H1 (cell line): ENCODE results near the gene C2CD2L. TPM values are rescaled to one million over a fixed set of nuclear protein-coding genes. Genes with fewer than 3 reads are reported as not detected.
A peak's percentile ranks its signal among the peaks of the same experiment; 100 is the strongest.

ENCODE experiments used
- CTCF ChIA-PET: fragments of 300-600 bp; sonication (Branson Sonifier 250); formaldehyde crosslinking; loops from one replicate; lab custom pipeline; 2021; ENCODE audit not compliant: partially characterized antibody; lab: Charles Lee
- POLR2A ChIA-PET: fragments of 300-600 bp; sonication (Branson Sonifier 250); formaldehyde crosslinking; loops from one replicate; lab custom pipeline; 2021; ENCODE audit warnings: inconsistent platforms; ENCODE audit not compliant: partially characterized antibody; lab: Charles Lee
- DNase-seq, 2 experiments: peaks; one replicate each; pipeline versions ENCODE4 v3.0.0 to v3.0.0-alpha.2; 2010 to 2022; ENCODE audit warnings: low spot score in 2 of 2, low read depth in 1 of 2, mixed read lengths in 1 of 2
- FAIRE-seq: peaks from 2 replicates; lab custom pipeline; 2011; peaks lifted over from hg19 to GRCh38; lab: Jason Lieb, UNC
- H2AFZ ChIP-seq: 2 replicates; pipeline ENCODE4 v1.8.1; 2012; ENCODE audit warnings: low read length, inconsistent platforms
- H2AK5ac ChIP-seq: 2 replicates; pipeline ENCODE4 v1.6.1; 2013; ENCODE audit warnings: low read depth, low read length
- H2BK120ac ChIP-seq: replicated peaks from 2 replicates; pipeline ENCODE3; 2013; ENCODE audit warnings: low read depth, low read length, inconsistent platforms
- H2BK12ac ChIP-seq: 2 replicates; pipeline ENCODE4 v1.6.1; 2013; ENCODE audit warnings: low read depth, low read length
- H2BK15ac ChIP-seq: 2 replicates; pipeline ENCODE4 v1.6.1; 2013; ENCODE audit warnings: low read length
- H2BK20ac ChIP-seq: 2 replicates; pipeline ENCODE4 v1.6.1; 2013; ENCODE audit warnings: low read length
- H2BK5ac ChIP-seq: 2 replicates; pipeline ENCODE4 v1.6.1; 2013; ENCODE audit warnings: low read depth, low read length
- H3K14ac ChIP-seq: 2 replicates; pipeline ENCODE4 v1.6.1; 2013; ENCODE audit warnings: inconsistent platforms; ENCODE audit not compliant: insufficient read length
- H3K18ac ChIP-seq: 2 replicates; pipeline ENCODE4 v1.6.1; 2013; ENCODE audit warnings: low read length; ENCODE audit errors: extremely low read depth
- H3K23ac ChIP-seq: 2 replicates; pipeline ENCODE4 v1.6.1; 2013; ENCODE audit warnings: inconsistent platforms; ENCODE audit not compliant: insufficient read length
- H3K23me2 ChIP-seq: 2 replicates; pipeline ENCODE4 v1.6.1; 2013; ENCODE audit warnings: low read depth, low read length
- H3K27ac ChIP-seq: 2 replicates; pipeline ENCODE4 v1.6.1; 2011; ENCODE audit warnings: low read depth, low read length, inconsistent platforms
- H3K27me3 ChIP-seq, 4 experiments: replicated peaks in 1 of 4; 1 replicate in 1 of 4; 2 replicates in 3 of 4; pipeline versions ENCODE4 v1.6.1 to v1.8.1; 2011 to 2013; ENCODE audit warnings: low read length in 3 of 4, mild to moderate bottlenecking in 3 of 4, inconsistent platforms in 2 of 4, mixed read lengths in 2 of 4, moderate library complexity in 1 of 4; ENCODE audit not compliant: control insufficient read depth in 3 of 4, insufficient read depth in 3 of 4; ENCODE audit errors: extremely low read depth in 1 of 4
- H3K36me3 ChIP-seq, 4 experiments: 2 replicates each; pipeline versions ENCODE4 v1.6.1 to v1.8.1; 2011 to 2013; ENCODE audit warnings: mild to moderate bottlenecking in 4 of 4, low read length in 3 of 4, moderate library complexity in 2 of 4, control low read depth in 1 of 4, inconsistent platforms in 1 of 4; ENCODE audit not compliant: insufficient read depth in 4 of 4, control insufficient read depth in 2 of 4
- H3K4ac ChIP-seq: replicated peaks from 2 replicates; pipeline ENCODE3; 2013; ENCODE audit warnings: low read length, low read depth, mixed read lengths, inconsistent platforms; ENCODE audit not compliant: insufficient read length
- H3K4me1 ChIP-seq, 4 experiments: replicated peaks in 1 of 4; 1 replicate in 1 of 4; 2 replicates in 3 of 4; pipeline versions ENCODE4 v1.6.1 to v1.8.1; 2011 to 2013; ENCODE audit warnings: low read length in 3 of 4, inconsistent platforms in 2 of 4, mixed read lengths in 1 of 4; ENCODE audit not compliant: insufficient read depth in 4 of 4, control insufficient read depth in 3 of 4
- H3K4me2 ChIP-seq, 2 experiments: 2 replicates each; pipeline versions ENCODE4 v1.6.1 to v1.8.1; 2011 to 2013; ENCODE audit warnings: low read depth in 2 of 2, low read length in 2 of 2, control low read depth in 1 of 2, inconsistent platforms in 1 of 2, mild to moderate bottlenecking in 1 of 2; ENCODE audit not compliant: insufficient read depth in 1 of 2
- H3K4me3 ChIP-seq, 4 experiments: fragments of 200-600, 300-600 bp in 1 of 4; sonication (generic), shearing (Covaris generic), sonication (Bioruptor Twin) in 1 of 4; 2 replicates each; pipeline versions ENCODE4 v1.5.1 to v1.8.1; 2011 to 2016; ENCODE audit warnings: low read length in 4 of 4, low read depth in 3 of 4, control low read depth in 2 of 4, inconsistent platforms in 2 of 4, mild to moderate bottlenecking in 2 of 4, mixed read lengths in 1 of 4, moderate library complexity in 1 of 4; ENCODE audit not compliant: insufficient read depth in 2 of 4; ENCODE audit errors: extremely low read depth in 1 of 4
- H3K56ac ChIP-seq: replicated peaks from 2 replicates; pipeline ENCODE3; 2013; ENCODE audit warnings: low read depth, mild to moderate bottlenecking, mixed read lengths, low read length, inconsistent platforms; ENCODE audit not compliant: insufficient read length
- H3K79me1 ChIP-seq: 2 replicates; pipeline ENCODE4 v1.6.1; 2013; ENCODE audit warnings: low read depth, low read length, control low read depth
- H3K79me2 ChIP-seq, 2 experiments: 2 replicates each; pipeline versions ENCODE4 v1.6.1 to v1.8.1; 2012 to 2013; ENCODE audit warnings: low read length in 2 of 2, mild to moderate bottlenecking in 2 of 2, inconsistent platforms in 1 of 2; ENCODE audit not compliant: insufficient read depth in 2 of 2, control insufficient read depth in 1 of 2
- H3K9ac ChIP-seq, 4 experiments: replicated peaks in 1 of 4; 1 replicate in 1 of 4; 2 replicates in 3 of 4; pipeline versions ENCODE4 v1.6.1 to v1.8.1; 2011 to 2013; ENCODE audit warnings: low read depth in 3 of 4, low read length in 3 of 4, control low read depth in 2 of 4, mild to moderate bottlenecking in 2 of 4, moderate library complexity in 2 of 4, inconsistent platforms in 1 of 4; ENCODE audit errors: extremely low read depth in 1 of 4
- H3K9me3 ChIP-seq, 2 experiments: 2 replicates each; pipeline versions ENCODE4 v1.6.1 to v1.8.1; 2012 to 2013; ENCODE audit warnings: mild to moderate bottlenecking in 2 of 2, moderate library complexity in 2 of 2, control low read depth in 1 of 2, inconsistent platforms in 1 of 2, low read depth in 1 of 2, low read length in 1 of 2, mixed read lengths in 1 of 2; ENCODE audit not compliant: insufficient read depth in 2 of 2
- H4K20me1 ChIP-seq, 2 experiments: replicated peaks in 1 of 2; 2 replicates each; pipeline versions ENCODE3 to v1.8.1; 2011 to 2013; ENCODE audit warnings: inconsistent platforms in 2 of 2, low read length in 2 of 2, mild to moderate bottlenecking in 1 of 2; ENCODE audit not compliant: insufficient read depth in 2 of 2, control insufficient read depth in 1 of 2
- H4K5ac ChIP-seq: 2 replicates; pipeline ENCODE4 v1.6.1; 2013; ENCODE audit warnings: low read length, low read depth, mixed read lengths, inconsistent platforms; ENCODE audit not compliant: insufficient read length
- H4K8ac ChIP-seq: 2 replicates; pipeline ENCODE4 v1.8.0; 2013; ENCODE audit warnings: mild to moderate bottlenecking, moderate library complexity, low read length, inconsistent platforms; ENCODE audit not compliant: insufficient read depth; ENCODE audit errors: extremely low read depth
- H4K91ac ChIP-seq: replicated peaks from 2 replicates; pipeline ENCODE3; 2013; ENCODE audit warnings: low read length, mixed read lengths, inconsistent platforms; ENCODE audit not compliant: insufficient read length
- EP300 ChIP-seq, 2 experiments: IDR thresholded peaks; 1 replicate in 1 of 2; 2 replicates in 1 of 2; pipeline ENCODE4 v1.6.1; 2011 to 2012; ENCODE audit warnings: low read depth in 2 of 2, low read length in 2 of 2, mild to moderate bottlenecking in 2 of 2, borderline replicate concordance in 1 of 2, inconsistent platforms in 1 of 2, moderate library complexity in 1 of 2
- FOSL1 ChIP-seq: IDR thresholded peaks from 2 replicates; pipeline ENCODE4 v1.6.1; 2011; ENCODE audit warnings: mild to moderate bottlenecking, low read depth, low read length, moderate library complexity; ENCODE audit not compliant: insufficient read depth
- GABPA ChIP-seq: IDR thresholded peaks from 2 replicates; pipeline ENCODE4 v1.6.1; 2011; ENCODE audit warnings: mild to moderate bottlenecking, low read length, moderate library complexity, borderline replicate concordance; ENCODE audit not compliant: insufficient read depth
- RAD21 ChIP-seq, 2 experiments: IDR thresholded peaks in 1 of 2; conservative IDR thresholded peaks in 1 of 2; 2 replicates each; pipeline ENCODE4 v1.6.1; 2011; ENCODE audit warnings: low read depth in 2 of 2, low read length in 2 of 2, improper control_type of control experiment in 1 of 2, inconsistent platforms in 1 of 2, mild to moderate bottlenecking in 1 of 2, moderate library complexity in 1 of 2
- SUZ12 ChIP-seq: fragments of 200-600 bp; sonication (generic); IDR thresholded peaks from 2 replicates; pipeline ENCODE4 v1.6.1; 2012; ENCODE audit warnings: mild to moderate bottlenecking, inconsistent platforms, low read length, moderate library complexity, mixed read lengths
- WGBS, 2 experiments: shearing (Covaris generic) in 1 of 2; methylation state at CpG; one replicate each; pipeline versions ENCODE4 v1.1.6 to v1.1.7; 2013 to 2015; ENCODE audit warnings: low lambda C conversion rate in 2 of 2, mixed read lengths in 2 of 2, inconsistent platforms in 1 of 2, low coverage in 1 of 2, missing lambda C conversion rate in 1 of 2; ENCODE audit not compliant: insufficient replicate concordance in 2 of 2, insufficient coverage in 1 of 2, insufficient read length in 1 of 2; ENCODE audit errors: extremely low coverage in 1 of 2, missing lambda C conversion rate in 1 of 2; 5-methylcytosine and 5-hydroxymethylcytosine counted together
- polyA plus RNA-seq, 7 experiments: library from polyadenylated mRNA; depleted of rRNA in 3 of 7; stranded (reverse) in 5 of 7; unstranded in 2 of 7; fragments of >200 nt in 5 of 7; fragments of 200-250 nt in 2 of 7; gene quantifications; 1 replicate in 5 of 7; 2 replicates in 1 of 7; 4 replicates in 1 of 7; pipeline versions ENCODE4 v1.2.1 to v1.2.3, GENCODE V29; 2011 to 2013; ENCODE audit warnings: missing spikeins in 2 of 7, mixed read lengths in 2 of 7
- total RNA-seq: library from RNA; stranded (reverse); fragmentation: NEBNext Ultra II Directional; extraction: Animal tissue kit (Norgen Biotek cat#: 25700); gene quantifications from 2 replicates; pipeline ENCODE4 v1.2.1, GENCODE V29; 2021
- TF ChIP-seq, protein P1 (sequence below): IDR thresholded peaks from 2 replicates; pipeline ENCODE4 v1.6.1; 2011; ENCODE audit warnings: low read length, improper control_type of control experiment
- TF ChIP-seq, protein P2 (sequence below), 3 experiments: IDR thresholded peaks; 1 replicate in 2 of 3; 2 replicates in 1 of 3; pipeline versions ENCODE4 v1.5.1 to v1.6.1; 2011; ENCODE audit warnings: low read length in 3 of 3, mild to moderate bottlenecking in 3 of 3, inconsistent platforms in 2 of 3, low read depth in 1 of 3, moderate library complexity in 1 of 3; ENCODE audit not compliant: insufficient read depth in 1 of 3; ENCODE audit errors: control extremely low read depth in 1 of 3

The C2CD2L gene
- total and polyA plus RNA-seq, 2 of the 8 experiments (the other 6 are each of a cell fraction or from before 2014, with no cell fraction given) = 2.5 to 4.0 TPM

DNA sequence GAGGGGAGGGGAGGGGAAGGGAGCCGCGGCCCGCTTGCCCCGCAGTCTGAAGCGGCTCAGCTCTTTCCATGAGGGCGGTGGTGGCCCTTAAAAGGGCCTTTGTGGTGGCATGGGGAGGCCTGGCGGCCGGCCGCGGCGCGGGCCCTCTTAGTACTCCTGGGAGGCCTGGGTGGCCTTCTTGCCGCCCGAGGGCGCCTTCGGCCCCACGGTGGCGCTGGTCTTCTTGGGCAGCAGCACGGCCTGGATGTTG, 12.4 kb upstream of the C2CD2L start:
- DNase-seq = no peak
- Histone ChIP-seq H2AFZ (no peak overlapping the region), H2BK5ac (peak overlapping the region; percentile 91), H3K79me1 (peaks cover 8% of the 10 kb centered on the region), H3K9ac (peak overlapping the region; percentile 94 to 98 (median 95)), H4K8ac (peak overlapping the region; percentile 86), H3K23ac (no peak overlapping the region), H2BK15ac (no peak overlapping the region), H2BK120ac (no peak overlapping the region), H2BK12ac (no peak overlapping the region), H3K23me2 (peaks cover 2% of the 10 kb centered on the region; the same call in 1 of the 2 replicates), H3K4me2 (peak overlapping the region; percentile 64 to 96), H3K27ac (peak overlapping the region; percentile 93), H3K36me3 (peaks cover 8 to 61% (median 29%) of the 10 kb centered on the region in 4 experiments; a peak in 6 of 8 replicates), H2BK20ac (no peak overlapping the region), H3K4me1 (peaks cover 0 to 13% (median 3%) of the 10 kb centered on the region in 4 experiments; a peak in 5 of 7 replicates), H4K20me1 (peaks cover 16 to 18% of the 10 kb centered on the region in 2 experiments), H3K27me3 (no peaks in the 10 kb centered on the region), H3K4ac (no peak overlapping the region), H3K14ac (no peak overlapping the region), H3K4me3 (peak overlapping the region; percentile 85 to 97 (median 92)), H2AK5ac (no peak overlapping the region; the same call in 1 of the 2 replicates), H4K5ac (peak overlapping the region; percentile 80), H3K18ac (peak overlapping the region; percentile 94), H3K79me2 (peaks cover 18 to 32% of the 10 kb centered on the region in 2 experiments), H3K56ac (peak overlapping the region; percentile 65), H3K9me3 (no peaks in the 10 kb centered on the region), H4K91ac (peak overlapping the region; percentile 96)
- CTCF ChIA-PET = interaction anchor here (0.6 to 2.0 kb wide), 9 partner anchors 10 to 74 kb away, joined by 3 to 11 read pairs (median 4); partner anchors contain the start of genes NLRX1 and VPS11
- no peak for TF ChIP-seq EP300 (IDR thresholded peaks at IDR 0.05; ENCODE audit: borderline replicate concordance in 1 of 2, low read depth in 2 of 2, low read length in 2 of 2)
- TF ChIP-seq GABPA = no peak
- TF ChIP-seq, protein P1, sequence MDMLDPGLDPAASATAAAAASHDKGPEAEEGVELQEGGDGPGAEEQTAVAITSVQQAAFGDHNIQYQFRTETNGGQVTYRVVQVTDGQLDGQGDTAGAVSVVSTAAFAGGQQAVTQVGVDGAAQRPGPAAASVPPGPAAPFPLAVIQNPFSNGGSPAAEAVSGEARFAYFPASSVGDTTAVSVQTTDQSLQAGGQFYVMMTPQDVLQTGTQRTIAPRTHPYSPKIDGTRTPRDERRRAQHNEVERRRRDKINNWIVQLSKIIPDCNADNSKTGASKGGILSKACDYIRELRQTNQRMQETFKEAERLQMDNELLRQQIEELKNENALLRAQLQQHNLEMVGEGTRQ = no peak
- TF ChIP-seq, protein P2, sequence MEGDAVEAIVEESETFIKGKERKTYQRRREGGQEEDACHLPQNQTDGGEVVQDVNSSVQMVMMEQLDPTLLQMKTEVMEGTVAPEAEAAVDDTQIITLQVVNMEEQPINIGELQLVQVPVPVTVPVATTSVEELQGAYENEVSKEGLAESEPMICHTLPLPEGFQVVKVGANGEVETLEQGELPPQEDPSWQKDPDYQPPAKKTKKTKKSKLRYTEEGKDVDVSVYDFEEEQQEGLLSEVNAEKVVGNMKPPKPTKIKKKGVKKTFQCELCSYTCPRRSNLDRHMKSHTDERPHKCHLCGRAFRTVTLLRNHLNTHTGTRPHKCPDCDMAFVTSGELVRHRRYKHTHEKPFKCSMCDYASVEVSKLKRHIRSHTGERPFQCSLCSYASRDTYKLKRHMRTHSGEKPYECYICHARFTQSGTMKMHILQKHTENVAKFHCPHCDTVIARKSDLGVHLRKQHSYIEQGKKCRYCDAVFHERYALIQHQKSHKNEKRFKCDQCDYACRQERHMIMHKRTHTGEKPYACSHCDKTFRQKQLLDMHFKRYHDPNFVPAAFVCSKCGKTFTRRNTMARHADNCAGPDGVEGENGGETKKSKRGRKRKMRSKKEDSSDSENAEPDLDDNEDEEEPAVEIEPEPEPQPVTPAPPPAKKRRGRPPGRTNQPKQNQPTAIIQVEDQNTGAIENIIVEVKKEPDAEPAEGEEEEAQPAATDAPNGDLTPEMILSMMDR (IDR thresholded peaks at IDR 0.05; ENCODE audit: control extremely low read depth in 1 of 3, insufficient read depth in 1 of 3, low read depth in 1 of 3, low read length in 3 of 3) = peak; percentile 48 to 62 (median 62)
- peak; percentile 20 to 47; a peak in 3 of 4 replicates for TF ChIP-seq RAD21 (IDR thresholded peaks at IDR 0.05 in 1 of 2, conservative IDR thresholded peaks at IDR 0.05 in 1 of 2; ENCODE audit: low read depth in 2 of 2, low read length in 2 of 2)
- TF ChIP-seq FOSL1 = no peak
- TF ChIP-seq SUZ12 = no peak
- 0% methylated on average over 7 of the region's 19 CpGs; no CpG with 5 or more reads in 1 of the 2 experiments for WGBS, 2 experiments
- POLR2A ChIA-PET = interaction anchor here (0.5 to 8.6 kb wide), 55 partner anchors 10 to 322 kb away, joined by 3 to 141 read pairs (median 5); partner anchors contain the start of genes ABCG4, C2CD2L, CBL and HINFP
- FAIRE-seq = no peak
